ENCODE results near the gene SLC8A1. TPM values are rescaled to one million over a fixed set of nuclear protein-coding genes. Genes with fewer than 3 reads are reported as not detected.

The SLC8A1 gene
- total and polyA plus RNA-seq, 2 donors from 2014 or later = 12.9 to 33.9 TPM

- no peaks in the 10 kb centered on the region for H3K9me3 ChIP-seq (ENCODE audit: control insufficient read depth in 2 of 3, insufficient read depth in 1 of 3, low read length in 3 of 3)
- DNase-seq (no peak), FAIRE-seq (no peak)
- no peaks in the 10 kb centered on the region for H3K36me3 ChIP-seq (ENCODE audit: control insufficient read depth in 2 of 3, insufficient read depth in 3 of 3, low read length in 3 of 3)
- no peak overlapping the region for H3K4me3 ChIP-seq (ENCODE audit: low read length in 3 of 3)
- H3K27me3 ChIP-seq (ENCODE audit: control insufficient read depth, insufficient read depth, low read length) = no peaks in the 10 kb centered on the region
- intact Hi-C loops (cut with DNase I) = no loop called here
- TF ChIP-seq, protein P1, sequence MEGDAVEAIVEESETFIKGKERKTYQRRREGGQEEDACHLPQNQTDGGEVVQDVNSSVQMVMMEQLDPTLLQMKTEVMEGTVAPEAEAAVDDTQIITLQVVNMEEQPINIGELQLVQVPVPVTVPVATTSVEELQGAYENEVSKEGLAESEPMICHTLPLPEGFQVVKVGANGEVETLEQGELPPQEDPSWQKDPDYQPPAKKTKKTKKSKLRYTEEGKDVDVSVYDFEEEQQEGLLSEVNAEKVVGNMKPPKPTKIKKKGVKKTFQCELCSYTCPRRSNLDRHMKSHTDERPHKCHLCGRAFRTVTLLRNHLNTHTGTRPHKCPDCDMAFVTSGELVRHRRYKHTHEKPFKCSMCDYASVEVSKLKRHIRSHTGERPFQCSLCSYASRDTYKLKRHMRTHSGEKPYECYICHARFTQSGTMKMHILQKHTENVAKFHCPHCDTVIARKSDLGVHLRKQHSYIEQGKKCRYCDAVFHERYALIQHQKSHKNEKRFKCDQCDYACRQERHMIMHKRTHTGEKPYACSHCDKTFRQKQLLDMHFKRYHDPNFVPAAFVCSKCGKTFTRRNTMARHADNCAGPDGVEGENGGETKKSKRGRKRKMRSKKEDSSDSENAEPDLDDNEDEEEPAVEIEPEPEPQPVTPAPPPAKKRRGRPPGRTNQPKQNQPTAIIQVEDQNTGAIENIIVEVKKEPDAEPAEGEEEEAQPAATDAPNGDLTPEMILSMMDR (IDR thresholded peaks at IDR 0.05; ENCODE audit: borderline replicate concordance, extremely low read depth, insufficient read depth) = no peak
- no peaks in the 10 kb centered on the region for H3K4me1 ChIP-seq (ENCODE audit: control insufficient read depth in 2 of 3, insufficient read depth in 2 of 3, low read depth in 1 of 3, low read length in 3 of 3)
- H3K9ac ChIP-seq (ENCODE audit: low read length in 3 of 3) = no peak overlapping the region
- no peak overlapping the region for H3K27ac ChIP-seq (ENCODE audit: low read depth in 2 of 2, low read length in 2 of 2)
Measured at GRCh38 chr2:40126006-40126405, 325.9 kb downstream of the SLC8A1 start.

DNA sequence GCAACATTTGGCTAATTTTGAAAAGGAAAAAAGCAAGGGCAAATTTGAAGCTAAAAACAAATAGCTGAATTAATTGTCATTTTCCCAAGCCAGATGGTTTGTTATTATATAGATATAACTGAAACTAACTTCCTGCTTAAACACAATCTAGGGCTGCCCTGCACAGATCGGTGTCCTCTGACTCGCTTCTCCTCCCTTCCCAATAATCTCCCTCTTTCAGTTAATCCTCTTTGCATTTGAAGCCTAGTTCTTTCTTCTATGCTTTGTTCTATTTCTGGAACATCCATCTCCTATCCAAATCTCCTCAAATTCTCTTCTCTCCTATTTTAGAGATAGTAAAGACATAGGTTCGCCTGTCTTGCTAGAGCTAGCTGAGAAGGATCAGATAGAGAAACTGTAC lies 328.1 kb downstream of the SLC8A1 start:
- H3K9me3 ChIP-seq (ENCODE audit: control insufficient read depth in 2 of 3, insufficient read depth in 1 of 3, low read length in 3 of 3) = no peaks in the 10 kb centered on the region
- H3K4me3 ChIP-seq (ENCODE audit: low read length in 3 of 3) = no peak overlapping the region
- H3K4me1 ChIP-seq (ENCODE audit: control insufficient read depth in 2 of 3, insufficient read depth in 2 of 3, low read depth in 1 of 3, low read length in 3 of 3) = no peaks in the 10 kb centered on the region
- no peaks in the 10 kb centered on the region for H3K27me3 ChIP-seq (ENCODE audit: control insufficient read depth, insufficient read depth, low read length)
- intact Hi-C loops (cut with DNase I) = no loop called here
- TF ChIP-seq, protein P1 (IDR thresholded peaks at IDR 0.05; ENCODE audit: borderline replicate concordance, extremely low read depth, insufficient read depth) = no peak
- H3K36me3 ChIP-seq (ENCODE audit: control insufficient read depth in 2 of 3, insufficient read depth in 3 of 3, low read length in 3 of 3) = no peaks in the 10 kb centered on the region
- DNase-seq (no peak), FAIRE-seq (no peak)
- H3K9ac ChIP-seq (ENCODE audit: low read length in 3 of 3) = no peak overlapping the region
- no peak overlapping the region for H3K27ac ChIP-seq (ENCODE audit: low read depth in 2 of 2, low read length in 2 of 2)

DNA sequence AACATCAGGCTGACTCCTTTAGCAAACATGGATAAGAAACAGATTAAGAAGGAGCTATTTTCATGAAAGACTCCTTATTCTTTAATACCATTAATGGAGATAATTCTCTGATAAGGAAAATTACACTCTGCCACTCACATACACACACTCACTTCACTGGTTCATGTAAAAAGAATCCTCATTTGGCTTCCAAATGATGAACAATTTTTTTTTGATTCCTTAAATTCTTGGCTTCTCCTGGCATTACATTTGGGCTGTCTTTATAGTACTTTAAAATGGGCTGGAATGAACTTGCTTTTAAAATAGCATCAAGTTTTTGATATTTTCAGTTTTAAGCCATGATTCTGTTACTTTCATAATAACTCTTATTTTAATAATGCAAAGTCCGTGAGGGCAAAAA lies 328.6 kb downstream of the SLC8A1 start:
- H3K27ac ChIP-seq (ENCODE audit: low read depth in 2 of 2, low read length in 2 of 2) = no peak overlapping the region
- FAIRE-seq = no peak
- no peaks in the 10 kb centered on the region for H3K36me3 ChIP-seq (ENCODE audit: control insufficient read depth in 2 of 3, insufficient read depth in 3 of 3, low read length in 3 of 3)
- no peaks in the 10 kb centered on the region for H3K4me1 ChIP-seq (ENCODE audit: control insufficient read depth in 2 of 3, insufficient read depth in 2 of 3, low read depth in 1 of 3, low read length in 3 of 3)
- TF ChIP-seq, protein P1 (IDR thresholded peaks at IDR 0.05; ENCODE audit: borderline replicate concordance, extremely low read depth, insufficient read depth) = no peak
- no peaks in the 10 kb centered on the region for H3K9me3 ChIP-seq (ENCODE audit: control insufficient read depth in 2 of 3, insufficient read depth in 1 of 3, low read length in 3 of 3)
- no peak for DNase-seq
- no peak overlapping the region for H3K4me3 ChIP-seq (ENCODE audit: low read length in 3 of 3)
- intact Hi-C loops (cut with DNase I) = no loop called here
- no peak overlapping the region for H3K9ac ChIP-seq (ENCODE audit: low read length in 3 of 3)
- no peaks in the 10 kb centered on the region for H3K27me3 ChIP-seq (ENCODE audit: control insufficient read depth, insufficient read depth, low read length)

- no peak for FAIRE-seq
- intact Hi-C loops (cut with DNase I) = no loop called here
Measured at GRCh38 chr2:40120957-40121356, 330.9 kb downstream of the SLC8A1 start.

More at GRCh38 chr2:40120957-40121356, 330.9 kb downstream of the SLC8A1 start:
- no peak overlapping the region for H3K27ac ChIP-seq (ENCODE audit: low read depth in 2 of 2, low read length in 2 of 2)
- H3K9ac ChIP-seq (ENCODE audit: low read length in 3 of 3) = no peak overlapping the region
- H3K36me3 ChIP-seq (ENCODE audit: control insufficient read depth in 2 of 3, insufficient read depth in 3 of 3, low read length in 3 of 3) = peaks cover 0 to 2% (median 0%) of the 10 kb centered on the region in 3 donors
- H3K9me3 ChIP-seq (ENCODE audit: control insufficient read depth in 2 of 3, insufficient read depth in 1 of 3, low read length in 3 of 3) = no peaks in the 10 kb centered on the region
- TF ChIP-seq, protein P1 (IDR thresholded peaks at IDR 0.05; ENCODE audit: borderline replicate concordance, extremely low read depth, insufficient read depth) = no peak
- H3K27me3 ChIP-seq (ENCODE audit: control insufficient read depth, insufficient read depth, low read length) = no peaks in the 10 kb centered on the region
- no peak overlapping the region for H3K4me3 ChIP-seq (ENCODE audit: low read length in 3 of 3)
- H3K4me1 ChIP-seq (ENCODE audit: control insufficient read depth in 2 of 3, insufficient read depth in 2 of 3, low read depth in 1 of 3, low read length in 3 of 3) = no peaks in the 10 kb centered on the region
- no peak for DNase-seq

Data from kidney (tissue), 14 donors.